ENCODE data around the gene FKBP10. TPM values are rescaled to one million over a fixed set of nuclear protein-coding genes. Genes with fewer than 3 reads are reported as not detected.
A peak's percentile ranks its signal among the peaks of the same experiment; 100 is the strongest.

The FKBP10 gene
- total RNA-seq, 1 donor from 2014 or later, result 567 TPM

DNA sequence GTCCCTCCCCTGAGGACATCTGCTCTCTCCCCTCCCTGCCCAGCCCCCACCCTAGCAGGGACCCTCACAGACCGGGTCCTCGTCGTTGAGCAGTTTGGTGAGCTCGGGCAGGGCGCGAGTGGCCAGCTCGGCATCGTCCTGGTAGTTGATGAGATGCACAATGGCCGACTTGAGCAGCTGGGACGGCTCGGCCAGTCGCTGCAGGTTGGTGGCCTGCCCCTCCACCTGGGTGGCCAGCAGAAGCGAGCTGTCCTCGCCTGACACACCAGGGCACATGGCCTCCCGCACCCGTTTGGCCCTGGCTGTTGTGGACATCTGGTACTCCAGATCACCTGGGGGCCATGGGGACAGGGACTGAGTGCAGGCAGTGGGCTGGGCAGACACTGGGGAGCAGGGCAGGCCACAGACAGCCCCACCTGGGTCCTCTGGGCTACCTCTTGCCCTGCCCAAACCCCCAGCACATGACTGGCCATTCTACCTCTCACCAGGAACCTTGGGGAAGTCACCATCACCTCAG, 43.4 kb upstream of the FKBP10 start:
- DNase-seq (ENCODE audit: low spot score), result no peak
- H3K27me3 Mint-ChIP-seq (ENCODE audit: low read depth), result no peaks in the 10 kb centered on the region
- H3K4me1 Mint-ChIP-seq (ENCODE audit: low read depth), result peaks cover 16% of the 10 kb centered on the region
- H3K4me3 Mint-ChIP-seq (ENCODE audit: unreplicated experiment), result no peak overlapping the region
- no peaks in the 10 kb centered on the region for H3K9me3 Mint-ChIP-seq (ENCODE audit: low read depth)
- TF ChIP-seq, protein P1, sequence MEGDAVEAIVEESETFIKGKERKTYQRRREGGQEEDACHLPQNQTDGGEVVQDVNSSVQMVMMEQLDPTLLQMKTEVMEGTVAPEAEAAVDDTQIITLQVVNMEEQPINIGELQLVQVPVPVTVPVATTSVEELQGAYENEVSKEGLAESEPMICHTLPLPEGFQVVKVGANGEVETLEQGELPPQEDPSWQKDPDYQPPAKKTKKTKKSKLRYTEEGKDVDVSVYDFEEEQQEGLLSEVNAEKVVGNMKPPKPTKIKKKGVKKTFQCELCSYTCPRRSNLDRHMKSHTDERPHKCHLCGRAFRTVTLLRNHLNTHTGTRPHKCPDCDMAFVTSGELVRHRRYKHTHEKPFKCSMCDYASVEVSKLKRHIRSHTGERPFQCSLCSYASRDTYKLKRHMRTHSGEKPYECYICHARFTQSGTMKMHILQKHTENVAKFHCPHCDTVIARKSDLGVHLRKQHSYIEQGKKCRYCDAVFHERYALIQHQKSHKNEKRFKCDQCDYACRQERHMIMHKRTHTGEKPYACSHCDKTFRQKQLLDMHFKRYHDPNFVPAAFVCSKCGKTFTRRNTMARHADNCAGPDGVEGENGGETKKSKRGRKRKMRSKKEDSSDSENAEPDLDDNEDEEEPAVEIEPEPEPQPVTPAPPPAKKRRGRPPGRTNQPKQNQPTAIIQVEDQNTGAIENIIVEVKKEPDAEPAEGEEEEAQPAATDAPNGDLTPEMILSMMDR (IDR thresholded peaks at IDR 0.05), result no peak
- H3K36me3 Mint-ChIP-seq (ENCODE audit: low read depth), result peaks cover 8% of the 10 kb centered on the region
- H3K27ac Mint-ChIP-seq (ENCODE audit: unreplicated experiment), result no peak overlapping the region

DNA sequence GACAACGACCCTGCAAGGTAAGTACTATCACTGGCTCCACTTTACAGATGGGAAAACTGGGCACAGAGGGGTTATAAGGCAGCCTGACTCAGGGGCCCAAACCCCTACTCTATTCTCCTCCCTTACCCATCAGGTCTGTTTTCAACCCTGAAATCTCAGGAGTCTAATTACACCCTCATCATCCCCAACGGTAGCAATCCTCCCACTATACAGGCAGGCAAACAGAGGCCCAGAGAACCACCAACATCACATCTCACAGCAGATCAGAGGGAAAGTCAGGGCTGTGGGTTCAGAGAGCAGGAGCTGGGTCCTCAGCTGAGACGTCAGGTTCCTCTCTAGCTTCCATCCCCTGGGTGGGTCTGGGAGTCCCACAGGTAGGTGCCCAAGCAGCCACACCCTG, 42.8 kb upstream of the FKBP10 start:
- H3K27ac Mint-ChIP-seq (ENCODE audit: unreplicated experiment), result no peak overlapping the region
- H3K4me3 Mint-ChIP-seq (ENCODE audit: unreplicated experiment), result no peak overlapping the region
- DNase-seq (ENCODE audit: low spot score), result no peak
- TF ChIP-seq, protein P1 (IDR thresholded peaks at IDR 0.05), result no peak
- H3K36me3 Mint-ChIP-seq (ENCODE audit: low read depth), result peaks cover 8% of the 10 kb centered on the region
- H3K4me1 Mint-ChIP-seq (ENCODE audit: low read depth), result peaks cover 16% of the 10 kb centered on the region
- H3K27me3 Mint-ChIP-seq (ENCODE audit: low read depth), result no peaks in the 10 kb centered on the region
- no peaks in the 10 kb centered on the region for H3K9me3 Mint-ChIP-seq (ENCODE audit: low read depth)

- Mint-ChIP-seq H3K4me3 (ENCODE audit: unreplicated experiment) (no peak overlapping the region), H3K27me3 (ENCODE audit: low read depth) (no peaks in the 10 kb centered on the region), H3K9me3 (ENCODE audit: low read depth) (no peaks in the 10 kb centered on the region), H3K27ac (ENCODE audit: unreplicated experiment) (no peak overlapping the region), H3K4me1 (ENCODE audit: low read depth) (peaks cover 28% of the 10 kb centered on the region), H3K36me3 (ENCODE audit: low read depth) (peaks cover 5% of the 10 kb centered on the region)
- DNase-seq (ENCODE audit: low spot score), result no peak
- TF ChIP-seq, protein P1 (IDR thresholded peaks at IDR 0.05), result no peak
Measured at GRCh38 chr17:41771389-41772206, 41.2 kb upstream of the FKBP10 start.

- peaks cover 32% of the 10 kb centered on the region for H3K4me1 Mint-ChIP-seq (ENCODE audit: low read depth)
- H3K27ac Mint-ChIP-seq (ENCODE audit: unreplicated experiment), result no peak overlapping the region
- H3K4me3 Mint-ChIP-seq (ENCODE audit: unreplicated experiment), result no peak overlapping the region
- DNase-seq (ENCODE audit: low spot score), result no peak
- H3K9me3 Mint-ChIP-seq (ENCODE audit: low read depth), result no peaks in the 10 kb centered on the region
- H3K27me3 Mint-ChIP-seq (ENCODE audit: low read depth), result no peaks in the 10 kb centered on the region
- peaks cover 4% of the 10 kb centered on the region for H3K36me3 Mint-ChIP-seq (ENCODE audit: low read depth)
- TF ChIP-seq, protein P1 (IDR thresholded peaks at IDR 0.05), result no peak
Measured at GRCh38 chr17:41772218-41772585, 40.6 kb upstream of the FKBP10 start.

DNA sequence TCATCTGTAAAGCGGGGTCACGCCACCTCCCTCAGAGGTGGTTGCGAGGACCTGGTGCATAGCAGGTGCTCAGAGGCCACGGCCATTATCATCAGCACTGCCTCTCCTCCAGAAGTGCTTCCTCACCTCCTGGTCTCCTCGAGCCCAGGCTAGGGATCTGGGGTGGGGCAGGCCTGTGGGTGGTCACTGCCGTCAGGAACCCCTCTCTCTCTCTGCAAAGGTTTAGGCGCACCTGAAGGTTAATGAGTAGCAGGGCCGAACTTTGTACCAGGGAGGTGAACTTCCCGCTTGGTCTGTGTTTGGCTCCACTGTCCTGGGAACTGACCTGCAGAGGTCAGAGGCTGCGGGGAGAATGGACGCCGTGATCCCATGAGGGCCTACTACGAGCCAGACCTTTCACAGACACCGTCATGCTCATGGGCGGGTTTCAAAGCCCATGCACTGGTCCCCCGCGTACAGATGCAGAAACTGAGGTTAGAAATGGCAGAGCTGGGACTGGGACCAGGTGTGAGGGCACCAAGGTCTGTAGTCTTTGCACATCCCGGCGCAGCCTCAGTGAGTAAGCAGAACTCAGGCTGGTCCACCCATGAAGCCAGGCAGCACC, 40.1 kb upstream of the FKBP10 start:
- Mint-ChIP-seq H3K27ac (ENCODE audit: unreplicated experiment) (peak overlapping the region; percentile 5), H3K4me1 (ENCODE audit: low read depth) (peaks cover 36% of the 10 kb centered on the region), H3K36me3 (ENCODE audit: low read depth) (peaks cover 2% of the 10 kb centered on the region), H3K9me3 (ENCODE audit: low read depth) (no peaks in the 10 kb centered on the region), H3K4me3 (ENCODE audit: unreplicated experiment) (no peak overlapping the region), H3K27me3 (ENCODE audit: low read depth) (no peaks in the 10 kb centered on the region)
- TF ChIP-seq, protein P1 (IDR thresholded peaks at IDR 0.05), result no peak
- DNase-seq (ENCODE audit: low spot score), result no peak
